Left renal cortex interstitium (tissue), 4 donors: ENCODE results near the gene INSC. TPM values are rescaled to one million over a fixed set of nuclear protein-coding genes. Genes with fewer than 3 reads are reported as not detected.

Experiments used
- DNase-seq, 4 donors: peaks; one replicate each; pipeline ENCODE4 v3.0.0-alpha.2; 2013; ENCODE audit warnings: low read depth in 4 of 4, low spot score in 2 of 4, missing footprints in 1 of 4
- polyA plus RNA-seq, 4 donors: library from polyadenylated mRNA; unstranded; fragments of 120-200 nt; gene quantifications; one replicate each; pipeline ENCODE4 v1.2.1, GENCODE V29; 2013; ENCODE audit not compliant: insufficient read length in 4 of 4

Gene INSC
- polyA plus RNA-seq, 4 donors = 0.65 to 0.93 (median 0.83) TPM

DNA sequence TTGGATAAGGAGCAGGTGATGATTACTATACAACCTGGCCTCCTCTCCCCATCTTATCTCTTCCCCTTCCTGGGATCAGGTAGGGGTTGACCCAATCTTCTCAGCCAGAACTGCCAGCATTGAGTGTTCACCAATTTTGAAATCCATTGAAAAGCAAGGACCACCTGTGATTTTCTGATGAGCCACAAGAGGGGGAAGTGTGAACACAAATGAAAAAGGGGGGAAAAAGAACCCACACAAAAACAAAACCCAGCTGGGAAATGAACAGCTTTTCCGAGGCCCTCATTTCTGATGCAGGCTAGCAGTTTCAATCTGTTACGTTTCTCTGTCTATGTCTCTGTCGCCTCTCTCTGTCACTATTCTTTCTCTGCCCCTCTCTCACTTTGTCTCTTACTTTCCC is 161.9 kb downstream of the INSC start:
- no peak for DNase-seq

DNA sequence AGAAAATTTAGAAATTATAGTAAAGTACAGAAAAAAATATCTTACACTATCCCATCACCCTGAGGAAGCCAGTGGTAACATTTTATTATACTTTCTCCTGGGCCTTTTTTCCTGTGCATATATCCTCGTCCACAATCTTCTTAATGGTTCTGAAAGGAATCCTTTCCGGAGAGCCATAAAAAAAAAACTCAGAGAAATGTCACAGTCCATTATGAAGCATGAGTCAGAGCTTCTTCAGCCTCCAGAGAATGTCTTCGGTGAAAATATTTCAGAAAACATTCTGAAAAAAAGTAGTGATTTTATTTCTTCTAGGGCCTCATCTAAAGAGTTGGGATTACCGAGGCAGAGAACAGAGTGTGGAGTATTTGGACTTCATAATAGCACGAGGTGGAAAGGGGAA is 163.4 kb downstream of the INSC start:
- no peak for DNase-seq

DNA sequence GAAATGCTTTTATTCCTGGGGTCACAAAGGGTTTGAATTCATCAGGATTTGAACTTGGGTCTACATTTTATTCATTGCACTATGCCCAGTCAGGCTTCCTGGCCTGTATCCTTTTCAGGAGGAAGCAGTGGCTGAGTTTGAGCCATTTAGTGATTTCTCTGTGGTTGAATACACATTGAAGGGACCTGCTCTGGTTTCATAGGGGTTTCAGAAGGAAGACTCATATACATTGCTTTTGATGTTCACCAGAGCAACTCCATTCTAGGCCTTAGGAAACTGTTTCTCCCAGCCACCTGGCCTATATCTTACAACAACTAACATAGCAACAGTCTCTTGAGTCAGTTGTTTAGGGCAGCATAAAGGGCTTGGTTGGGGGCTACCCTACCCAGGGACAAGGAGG is 165.7 kb downstream of the INSC start:
- DNase-seq = no peak

DNA sequence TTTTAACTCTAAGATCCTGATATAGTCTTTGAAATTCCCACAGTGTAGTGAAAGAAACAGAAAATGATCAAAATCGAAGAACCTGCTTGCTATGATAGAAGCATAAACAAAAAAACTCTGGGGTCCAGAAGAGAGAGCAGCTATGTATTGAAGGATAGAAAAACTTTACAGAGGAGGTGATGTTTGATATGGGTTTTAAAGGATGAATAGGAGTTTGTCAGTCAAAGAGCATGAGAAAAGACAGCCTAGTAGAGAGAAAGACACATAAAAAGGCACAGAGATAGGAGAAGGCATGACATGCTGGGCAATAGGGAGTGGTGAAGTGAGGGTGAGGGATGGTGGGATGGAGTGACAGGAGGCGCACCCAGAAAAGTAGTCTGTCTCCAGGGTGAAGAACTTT is 168.0 kb downstream of the INSC start:
- no peak for DNase-seq

DNA sequence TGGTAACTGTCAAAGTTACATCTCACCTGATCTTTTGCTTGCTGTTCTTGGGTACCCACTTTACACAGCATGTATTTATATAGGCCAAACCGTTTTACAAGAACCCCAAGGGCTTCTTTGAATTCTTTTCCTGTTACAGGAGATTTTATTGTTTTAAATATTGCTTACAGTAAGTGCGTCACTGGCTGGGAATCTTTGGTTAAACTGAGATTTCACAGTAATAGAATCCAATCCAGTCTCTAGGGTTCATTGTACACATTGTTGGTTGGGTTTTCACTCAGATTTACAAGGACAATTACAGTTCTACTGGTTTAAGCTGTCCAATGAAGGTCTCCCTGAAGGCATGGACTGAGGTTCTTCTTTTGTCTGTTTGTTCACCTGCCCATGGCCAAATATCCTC is 171.7 kb downstream of the INSC start:
- DNase-seq = no peak

DNA sequence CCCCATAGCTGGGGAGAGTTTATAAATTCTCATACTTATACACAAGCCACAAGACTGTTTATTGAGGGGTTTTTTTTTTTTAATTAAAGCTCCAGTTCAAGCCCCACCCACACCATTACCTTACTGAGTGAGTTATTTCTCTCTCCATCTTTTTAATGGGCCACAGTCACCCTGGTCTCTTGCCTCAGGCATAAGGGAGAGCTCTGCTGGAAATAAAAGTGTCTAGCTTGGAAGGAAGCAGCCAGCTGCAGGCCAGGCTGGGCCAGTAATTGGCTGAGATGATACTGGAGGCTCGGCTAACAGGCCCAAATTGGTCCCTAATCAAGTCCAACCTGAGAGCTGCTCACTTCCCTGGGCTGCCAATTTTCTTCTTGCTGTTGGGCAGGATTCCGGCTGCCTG is 174.1 kb downstream of the INSC start:
- DNase-seq = no peak

DNA sequence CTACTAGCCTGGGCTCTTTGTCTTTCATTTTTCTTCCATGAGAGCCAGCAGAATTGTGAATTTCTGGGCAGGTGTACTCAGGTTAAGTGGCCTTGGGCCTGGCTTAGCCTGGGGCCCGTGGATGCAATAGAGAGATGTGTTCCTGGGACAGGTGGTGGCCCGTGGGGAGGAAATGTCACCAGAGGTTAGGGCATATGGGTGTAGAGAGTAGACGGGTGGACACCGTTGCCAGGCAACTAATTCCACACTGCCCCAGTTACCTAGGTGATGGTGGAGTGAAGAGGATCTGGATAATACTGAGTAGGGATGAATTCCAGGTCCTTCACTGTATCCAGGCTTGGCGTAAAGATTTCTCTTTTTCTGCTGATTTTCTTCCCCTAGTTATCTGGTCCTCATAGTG is 175.0 kb downstream of the INSC start:
- no peak for DNase-seq

DNA sequence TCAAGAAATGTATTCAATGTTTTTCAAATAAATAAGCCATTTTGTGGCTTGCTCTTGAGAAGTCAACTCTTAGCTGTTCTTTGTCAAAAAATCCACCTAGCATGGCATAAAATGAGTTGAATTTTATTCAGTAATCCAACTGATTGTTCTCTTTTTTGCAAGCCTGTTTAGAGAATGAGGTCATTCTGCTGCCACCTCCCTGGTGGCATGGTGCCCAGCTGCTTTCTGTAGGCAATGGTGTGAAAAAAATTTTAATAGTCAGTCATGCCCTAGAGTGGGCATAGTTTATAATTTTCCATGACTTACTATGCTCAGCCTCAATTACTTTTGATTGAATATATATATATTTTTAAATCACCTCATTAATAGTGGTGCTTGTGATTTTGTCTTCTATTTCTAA is 177.2 kb downstream of the INSC start:
- no peak for DNase-seq

DNA sequence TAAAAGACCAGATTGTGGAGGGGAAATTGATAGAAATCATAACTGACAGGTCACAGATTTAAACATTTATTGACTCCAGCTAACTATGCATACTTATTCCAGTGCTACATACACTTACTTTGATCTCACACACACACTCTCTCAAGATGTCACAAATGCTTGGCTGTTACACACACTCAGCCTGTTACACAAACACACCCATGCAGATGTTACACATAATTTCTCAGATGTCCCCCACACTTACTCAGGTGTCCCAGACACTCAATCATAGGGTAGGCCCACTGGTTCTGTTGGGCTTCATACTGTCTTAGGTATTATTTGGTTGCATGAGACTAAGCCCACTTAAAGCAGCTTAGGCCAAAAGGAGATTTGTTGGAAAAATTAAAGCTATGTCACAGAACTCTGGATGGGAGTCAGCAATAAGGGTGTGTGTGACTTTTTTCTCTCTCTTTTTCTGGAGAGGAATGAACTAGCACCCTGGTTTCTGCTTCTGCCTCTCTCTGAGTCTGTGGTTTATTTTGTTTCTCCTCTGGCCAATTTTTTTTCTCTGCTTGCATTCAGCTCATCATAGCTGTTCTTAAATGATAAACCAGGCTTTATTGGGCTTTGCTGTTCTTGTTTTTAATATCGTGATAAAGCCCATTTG is 179.4 kb downstream of the INSC start:
- no peak for DNase-seq

DNA sequence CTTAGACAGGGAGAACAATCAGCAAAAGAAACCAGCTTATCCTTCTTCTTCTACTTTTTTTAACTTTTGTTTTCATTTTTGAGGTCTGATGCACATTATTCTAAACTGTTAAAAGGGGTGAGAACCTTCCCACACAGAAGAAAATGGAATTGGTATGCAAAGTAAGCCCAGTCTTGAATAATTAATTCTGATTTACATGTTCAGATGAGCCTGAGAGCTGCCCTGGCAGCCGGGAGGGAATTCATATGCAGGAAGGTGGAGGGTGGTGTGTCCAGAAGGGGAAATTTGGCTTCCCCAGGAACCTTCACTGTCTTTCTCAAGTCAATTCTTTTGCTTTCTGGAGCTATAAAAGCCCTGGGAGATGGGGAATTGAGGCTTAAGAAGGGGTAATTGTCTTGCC is 181.0 kb downstream of the INSC start:
- DNase-seq = no peak

Other genes starting within 250 kb of the INSC start
- gene CYP2R1, start 222.7 kb upstream of the INSC start, polyA plus RNA-seq = 10 to 100 TPM; 20.3 to 25.9 (median 21.4) TPM
- gene CALCA, start 142.6 kb upstream of the INSC start, polyA plus RNA-seq = 10 to 100 TPM in 3 of 4 donors, 1 to 10 TPM in 1; 9.8 to 14.3 (median 13.4) TPM
- 1 to 10 TPM; 2.6 to 3.4 (median 3.2) TPM for gene CALCB, start 41.3 kb upstream of the INSC start, polyA plus RNA-seq